ENCODE measurements around the gene SYMPK.

SYMPK gene

GRCh38 chr19:45866400-45867176, 3.6 kb upstream of the SYMPK start:
- no peak for DNase-seq (ENCODE audit: low spot score)

GRCh38 chr19:45865269-45865948, 2.5 kb upstream of the SYMPK start:
- DNase-seq (ENCODE audit: low spot score): peak; percentile 47

GRCh38 chr19:45864629-45865082, 1.7 kb upstream of the SYMPK start:
- DNase-seq (ENCODE audit: low spot score): no peak

GRCh38 chr19:45863840-45864628, 1.1 kb upstream of the SYMPK start, which contains the start of gene FOXA3:
TSS of gene FOXA3 (plus strand) at chr19:45864326. CDS start at chr19:45864457, 131 bp downstream.
- peak; percentile 79 for DNase-seq (ENCODE audit: low spot score)

- DNase-seq (ENCODE audit: low spot score): no peak
Measured at GRCh38 chr19:45863335-45863839, 440 bp upstream of the SYMPK start.

- DNase-seq (ENCODE audit: low spot score): peak; percentile 52
Measured at GRCh38 chr19:45862271-45862563, 730 bp downstream of the SYMPK start.

GRCh38 chr19:45860359-45861259, 2.3 kb downstream of the SYMPK start:
- DNase-seq (ENCODE audit: low spot score): no peak

GRCh38 chr19:45854167-45854778, 8.7 kb downstream of the SYMPK start:
- DNase-seq (ENCODE audit: low spot score): no peak

GRCh38 chr19:45852983-45853382, 10.0 kb downstream of the SYMPK start:
- no peak for DNase-seq (ENCODE audit: low spot score)

- DNase-seq (ENCODE audit: low spot score): no peak
Measured at GRCh38 chr19:45852145-45852750, 10.7 kb downstream of the SYMPK start.

GRCh38 chr19:45848922-45849321, 14.0 kb downstream of the SYMPK start:
- no peak for DNase-seq (ENCODE audit: low spot score)

- no peak for DNase-seq (ENCODE audit: low spot score)
Measured at GRCh38 chr19:45847663-45848062, 15.3 kb downstream of the SYMPK start.

- no peak for DNase-seq (ENCODE audit: low spot score)
Measured at GRCh38 chr19:45842198-45842597, 20.7 kb downstream of the SYMPK start.

- no peak for DNase-seq (ENCODE audit: low spot score)
Measured at GRCh38 chr19:45834970-45835369, 28.0 kb downstream of the SYMPK start.

- no peak for DNase-seq (ENCODE audit: low spot score)
Measured at GRCh38 chr19:45828945-45829344, 34.0 kb downstream of the SYMPK start.

- DNase-seq (ENCODE audit: low spot score): no peak
Measured at GRCh38 chr19:45828523-45828922, 34.4 kb downstream of the SYMPK start.

- DNase-seq (ENCODE audit: low spot score): no peak
Measured at GRCh38 chr19:45827459-45828093, 35.4 kb downstream of the SYMPK start.

- DNase-seq (ENCODE audit: low spot score): no peak
Measured at GRCh38 chr19:45826934-45827333, 36.0 kb downstream of the SYMPK start.

GRCh38 chr19:45825917-45826893, 36.7 kb downstream of the SYMPK start:
- DNase-seq (ENCODE audit: low spot score): no peak
